ENCODE measurements around the gene CNOT11. TPM values are rescaled to one million over a fixed set of nuclear protein-coding genes. Genes with fewer than 3 reads are reported as not detected.
A peak's percentile ranks its signal among the peaks of the same experiment; 100 is the strongest.

Gene CNOT11
- total RNA-seq, 4 donors from 2014 or later, result 46.4 to 82.9 (median 48.1) TPM

DNA sequence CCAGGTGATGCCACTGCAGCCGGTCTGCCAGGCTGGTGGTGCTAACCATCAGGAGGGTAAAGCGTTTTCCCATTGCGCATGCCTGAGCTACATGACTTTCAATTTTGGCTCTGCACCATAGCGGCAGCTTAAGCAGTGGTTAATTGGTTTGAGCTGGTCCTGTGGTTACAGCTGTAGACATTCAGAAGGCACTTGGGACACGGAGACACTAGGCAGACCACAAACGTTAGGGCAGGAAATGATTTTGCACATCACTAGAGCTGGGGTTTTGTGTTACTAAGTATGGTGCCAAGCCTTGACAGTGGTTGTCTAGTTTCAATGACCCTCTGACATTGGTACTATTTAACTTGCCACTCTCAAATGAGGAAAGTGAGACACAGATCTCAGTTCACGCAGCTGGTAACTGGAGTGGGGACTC lies 28.9 kb upstream of the CNOT11 start:
- Histone ChIP-seq H3K9me3 (no peaks in the 10 kb centered on the region), H3K36me3 (no peaks in the 10 kb centered on the region), H3K4me1 (peaks cover 0 to 4% (median 0%) of the 10 kb centered on the region in 4 donors), H3K27me3 (no peaks in the 10 kb centered on the region), H3K4me3 (no peak overlapping the region), H3K27ac (peak overlapping the region in 1 of 4 donors; percentile 30)
- TF ChIP-seq POLR2A (IDR thresholded peaks at IDR 0.05), result no peak
- TF ChIP-seq, protein P1, sequence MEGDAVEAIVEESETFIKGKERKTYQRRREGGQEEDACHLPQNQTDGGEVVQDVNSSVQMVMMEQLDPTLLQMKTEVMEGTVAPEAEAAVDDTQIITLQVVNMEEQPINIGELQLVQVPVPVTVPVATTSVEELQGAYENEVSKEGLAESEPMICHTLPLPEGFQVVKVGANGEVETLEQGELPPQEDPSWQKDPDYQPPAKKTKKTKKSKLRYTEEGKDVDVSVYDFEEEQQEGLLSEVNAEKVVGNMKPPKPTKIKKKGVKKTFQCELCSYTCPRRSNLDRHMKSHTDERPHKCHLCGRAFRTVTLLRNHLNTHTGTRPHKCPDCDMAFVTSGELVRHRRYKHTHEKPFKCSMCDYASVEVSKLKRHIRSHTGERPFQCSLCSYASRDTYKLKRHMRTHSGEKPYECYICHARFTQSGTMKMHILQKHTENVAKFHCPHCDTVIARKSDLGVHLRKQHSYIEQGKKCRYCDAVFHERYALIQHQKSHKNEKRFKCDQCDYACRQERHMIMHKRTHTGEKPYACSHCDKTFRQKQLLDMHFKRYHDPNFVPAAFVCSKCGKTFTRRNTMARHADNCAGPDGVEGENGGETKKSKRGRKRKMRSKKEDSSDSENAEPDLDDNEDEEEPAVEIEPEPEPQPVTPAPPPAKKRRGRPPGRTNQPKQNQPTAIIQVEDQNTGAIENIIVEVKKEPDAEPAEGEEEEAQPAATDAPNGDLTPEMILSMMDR (IDR thresholded peaks at IDR 0.05), result no peak
- DNase-seq, result peak in 2 of 3 donors; percentile 62 to 75

DNA sequence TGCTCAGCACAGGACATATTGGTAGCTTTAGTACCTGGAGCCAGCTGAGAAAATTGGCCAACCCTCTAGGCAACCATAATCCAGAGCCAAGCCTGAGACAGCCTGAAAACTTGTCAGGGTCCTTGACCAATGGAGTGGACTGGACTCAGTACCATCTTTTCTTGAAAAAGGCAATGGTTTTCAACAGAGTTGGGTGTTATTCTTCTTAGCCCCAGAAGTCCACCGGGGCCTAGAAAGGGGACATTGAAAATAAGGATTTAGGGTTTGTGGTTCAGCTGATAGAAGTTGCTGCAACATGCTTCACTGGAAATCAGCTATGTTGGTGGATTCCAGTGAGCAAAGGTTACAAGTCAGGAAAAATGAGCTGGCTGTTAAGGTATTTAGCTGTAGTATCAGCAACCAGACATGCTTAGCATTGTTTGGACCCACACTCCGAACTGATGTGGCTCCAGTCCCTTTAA lies 22.1 kb upstream of the CNOT11 start:
- no peak overlapping the region for H3K27ac ChIP-seq
- no peak for DNase-seq

DNA sequence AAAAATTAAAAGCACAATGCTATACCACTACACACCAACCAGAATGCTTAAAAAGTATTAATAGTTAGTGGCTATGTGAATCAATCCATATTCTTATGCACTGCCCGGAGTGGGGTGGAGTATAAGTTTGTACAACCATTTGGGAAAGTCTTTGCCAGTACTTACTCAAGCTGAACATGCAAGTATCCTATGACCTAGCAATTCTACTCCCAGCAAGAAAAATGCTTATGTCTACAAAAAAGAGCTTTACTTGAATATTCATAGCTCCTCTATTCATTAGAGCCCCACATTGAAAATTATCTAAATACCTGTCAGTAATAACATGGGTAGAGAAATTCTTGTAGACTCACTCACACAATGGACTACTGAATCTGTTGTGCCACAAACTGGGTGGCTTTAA lies 21.4 kb upstream of the CNOT11 start:
- no peak for DNase-seq
- Histone ChIP-seq H3K4me1 (peaks cover 0 to 6% (median 2%) of the 10 kb centered on the region in 4 donors), H3K27ac (no peak overlapping the region), H3K9me3 (peaks cover 0 to 4% (median 0%) of the 10 kb centered on the region in 4 donors), H3K27me3 (no peaks in the 10 kb centered on the region), H3K4me3 (no peak overlapping the region), H3K36me3 (no peaks in the 10 kb centered on the region)
- TF ChIP-seq, protein P1 (IDR thresholded peaks at IDR 0.05), result no peak
- no peak for TF ChIP-seq POLR2A (IDR thresholded peaks at IDR 0.05)

More for the DNA sequence above, 22.1 kb upstream of the CNOT11 start:
- Histone ChIP-seq H3K4me3 (no peak overlapping the region), H3K9me3 (no peaks in the 10 kb centered on the region), H3K4me1 (peaks cover 0 to 6% (median 2%) of the 10 kb centered on the region in 4 donors), H3K27me3 (no peaks in the 10 kb centered on the region), H3K36me3 (no peaks in the 10 kb centered on the region)
- TF ChIP-seq, protein P1 (IDR thresholded peaks at IDR 0.05), result no peak
- no peak for TF ChIP-seq POLR2A (IDR thresholded peaks at IDR 0.05)

DNA sequence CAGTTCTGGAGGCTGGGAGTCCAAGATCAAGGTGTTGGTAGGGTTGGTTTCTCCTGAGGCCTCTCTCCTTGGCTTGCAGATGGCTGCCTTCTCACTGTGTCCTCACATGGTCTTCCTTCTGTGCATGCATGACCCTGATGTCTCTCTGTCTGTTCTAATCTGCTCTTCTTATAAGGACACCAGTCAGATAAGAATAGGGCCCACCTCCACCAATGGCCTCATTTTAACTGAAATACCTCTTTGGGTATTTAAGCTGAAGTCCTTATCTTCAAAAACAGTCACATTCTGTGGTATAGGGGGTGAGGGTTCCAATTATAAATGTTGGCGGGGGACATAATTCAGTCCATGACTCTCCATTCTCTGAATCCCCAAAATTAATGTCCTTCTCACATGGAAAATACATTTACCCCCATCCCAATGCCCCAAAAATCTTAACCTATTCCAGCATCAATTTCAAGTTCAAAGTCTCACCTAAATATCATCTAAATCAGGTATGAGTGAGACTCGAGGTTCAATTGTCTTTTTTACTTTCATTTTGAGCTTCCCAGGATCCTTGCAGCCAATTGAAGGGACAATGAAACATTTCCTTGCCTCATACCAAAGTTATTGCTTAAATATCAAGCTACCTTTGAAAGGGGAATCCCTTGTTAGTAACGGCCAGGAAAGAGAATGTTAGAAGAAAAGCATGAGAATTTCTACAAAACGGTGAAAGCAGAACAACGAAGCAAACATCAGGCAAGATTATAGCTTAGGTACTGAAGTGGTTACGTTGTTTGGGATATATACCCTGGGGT lies 20.6 kb upstream of the CNOT11 start:
- DNase-seq, result no peak
- H3K36me3 ChIP-seq, result no peaks in the 10 kb centered on the region
- H3K27me3 ChIP-seq, result no peaks in the 10 kb centered on the region

DNA sequence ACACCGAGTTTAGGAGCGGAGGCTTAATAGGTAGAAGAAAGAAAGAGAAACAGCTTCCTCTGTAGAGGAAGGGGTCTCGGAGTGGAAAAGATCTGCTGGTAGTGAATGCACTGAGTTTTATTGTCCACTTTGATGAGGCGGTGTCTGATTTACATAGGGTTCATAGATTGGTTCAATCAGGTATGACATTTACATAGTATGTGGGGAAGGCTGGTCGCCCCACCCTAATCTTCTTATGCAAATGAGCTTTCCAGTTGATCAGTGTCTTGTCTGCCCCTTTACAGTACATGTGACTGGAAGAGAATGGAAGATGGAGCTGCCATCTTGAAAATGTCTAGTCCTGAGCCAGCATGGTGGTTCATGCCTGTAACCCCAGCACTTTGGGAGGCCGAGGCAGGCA lies 19.9 kb upstream of the CNOT11 start:
- TF ChIP-seq, protein P1 (IDR thresholded peaks at IDR 0.05), result no peak
- TF ChIP-seq POLR2A (IDR thresholded peaks at IDR 0.05), result no peak
- no peaks in the 10 kb centered on the region for H3K27me3 ChIP-seq
- no peak overlapping the region for H3K4me3 ChIP-seq
- H3K9me3 ChIP-seq, result peaks cover 0 to 6% (median 0%) of the 10 kb centered on the region in 4 donors
- no peak for DNase-seq
- H3K27ac ChIP-seq, result no peak overlapping the region
- peaks cover 0 to 6% (median 2%) of the 10 kb centered on the region in 4 donors for H3K4me1 ChIP-seq
- no peaks in the 10 kb centered on the region for H3K36me3 ChIP-seq

More for the DNA sequence above, 20.6 kb upstream of the CNOT11 start:
- TF ChIP-seq, protein P1 (IDR thresholded peaks at IDR 0.05), result no peak
- TF ChIP-seq POLR2A (IDR thresholded peaks at IDR 0.05), result no peak
- peaks cover 0 to 6% (median 0%) of the 10 kb centered on the region in 4 donors for H3K9me3 ChIP-seq
- peaks cover 0 to 6% (median 2%) of the 10 kb centered on the region in 4 donors for H3K4me1 ChIP-seq
- no peak overlapping the region for H3K4me3 ChIP-seq
- no peak overlapping the region for H3K27ac ChIP-seq
